H1 (cell line): ENCODE results near the gene S100P. TPM values are rescaled to one million over a fixed set of nuclear protein-coding genes. Genes with fewer than 3 reads are reported as not detected.

ENCODE experiments used
- CBX8 ChIP-seq: fragments of 300-800, 300-1000 bp; sonication (generic); IDR thresholded peaks from 2 replicates; pipeline ENCODE4 v1.7.1; 2016; ENCODE audit warnings: low read depth, low read length, borderline replicate concordance
- CEBPB ChIP-seq: IDR thresholded peaks from 2 replicates; pipeline ENCODE4 v1.6.1; 2012; ENCODE audit warnings: low read depth, low read length
- CREB1 ChIP-seq: IDR thresholded peaks from 2 replicates; pipeline ENCODE4 v1.6.1; 2012; ENCODE audit warnings: inconsistent platforms
- CTBP2 ChIP-seq: IDR thresholded peaks from 2 replicates; pipeline ENCODE4 v1.7.0; 2011; ENCODE audit warnings: borderline replicate concordance, mild to moderate bottlenecking, moderate library complexity, mixed read lengths, low read length; ENCODE audit not compliant: insufficient read depth, insufficient read length
- E2F6 ChIP-seq: IDR thresholded peaks from 2 replicates; pipeline ENCODE4 v1.6.1; 2012; ENCODE audit warnings: inconsistent platforms
- EGR1 ChIP-seq: IDR thresholded peaks from 2 replicates; pipeline ENCODE4 v1.6.1; 2011; ENCODE audit warnings: low read depth, low read length, borderline replicate concordance
- EZH2 ChIP-seq: fragments of 200-600 bp; sonication (generic); IDR thresholded peaks from 2 replicates; pipeline ENCODE4 v1.7.1; 2012; ENCODE audit warnings: low read depth, mild to moderate bottlenecking, moderate library complexity, low read length, inconsistent platforms; ENCODE audit not compliant: severe bottlenecking
- GABPA ChIP-seq: IDR thresholded peaks from 2 replicates; pipeline ENCODE4 v1.6.1; 2011; ENCODE audit warnings: mild to moderate bottlenecking, low read length, moderate library complexity, borderline replicate concordance; ENCODE audit not compliant: insufficient read depth
- HDAC2 ChIP-seq, 2 experiments: fragments of 300-600 bp in 1 of 2; sonication (generic) in 1 of 2; IDR thresholded peaks; 2 replicates each; pipeline ENCODE4 v1.6.1; 2011 to 2012; ENCODE audit warnings: low read depth in 2 of 2, low read length in 2 of 2, mild to moderate bottlenecking in 2 of 2, moderate library complexity in 2 of 2, borderline replicate concordance in 1 of 2, inconsistent platforms in 1 of 2
- KDM5A ChIP-seq: fragments of 200-600 bp; IDR thresholded peaks from 2 replicates; pipeline ENCODE4 v1.7.1; 2012; ENCODE audit warnings: mild to moderate bottlenecking, low read length, inconsistent platforms, mixed read lengths
- POLR2A ChIP-seq, 2 experiments: IDR thresholded peaks; 1 replicate in 1 of 2; 2 replicates in 1 of 2; pipeline ENCODE4 v1.6.1; 2011; ENCODE audit warnings: low read depth in 2 of 2, low read length in 2 of 2, mild to moderate bottlenecking in 2 of 2; ENCODE audit errors: control extremely low read depth in 1 of 2
- POLR2AphosphoS5 ChIP-seq: IDR thresholded peaks from 2 replicates; pipeline ENCODE4 v1.6.1; 2011; ENCODE audit warnings: low read depth, low read length
- POU5F1 ChIP-seq: IDR thresholded peaks from 2 replicates; pipeline ENCODE4 v1.6.1; 2011; ENCODE audit warnings: low read depth, mild to moderate bottlenecking, low read length, moderate library complexity
- RAD21 ChIP-seq, 2 experiments: IDR thresholded peaks in 1 of 2; conservative IDR thresholded peaks in 1 of 2; 2 replicates each; pipeline ENCODE4 v1.6.1; 2011; ENCODE audit warnings: low read depth in 2 of 2, low read length in 2 of 2, improper control_type of control experiment in 1 of 2, inconsistent platforms in 1 of 2, mild to moderate bottlenecking in 1 of 2, moderate library complexity in 1 of 2
- RNF2 ChIP-seq: fragments of 200-900, 300-1000 bp; sonication (generic); IDR thresholded peaks from 2 replicates; pipeline ENCODE4 v1.7.1; 2016; ENCODE audit warnings: borderline replicate concordance, low read depth, mild to moderate bottlenecking, antibody characterized with exemption, low read length; ENCODE audit not compliant: poor library complexity, severe bottlenecking; ENCODE audit errors: missing control alignments
- SP2 ChIP-seq: IDR thresholded peaks from 2 replicates; pipeline ENCODE4 v1.6.1; 2012; ENCODE audit warnings: mild to moderate bottlenecking, low read length, inconsistent platforms
- TAF7 ChIP-seq: optimal IDR thresholded peaks from 2 replicates; pipeline ENCODE3; 2011; ENCODE audit warnings: low read depth, mild to moderate bottlenecking, inconsistent platforms, low read length, moderate library complexity, borderline replicate concordance
- TCF12 ChIP-seq: IDR thresholded peaks from 2 replicates; pipeline ENCODE4 v1.6.1; 2011; ENCODE audit warnings: low read depth, mild to moderate bottlenecking, low read length
- TEAD4 ChIP-seq: IDR thresholded peaks from 2 replicates; pipeline ENCODE4 v1.6.1; 2012; ENCODE audit warnings: low read depth, low read length, inconsistent platforms, mixed read lengths
- YY1 ChIP-seq: IDR thresholded peaks from 2 replicates; pipeline ENCODE4 v1.6.1; 2011; ENCODE audit warnings: low read depth, mild to moderate bottlenecking, low read length
- ZNF274 ChIP-seq: IDR thresholded peaks from 2 replicates; pipeline ENCODE4 v1.7.0; 2012; ENCODE audit warnings: low read length, borderline replicate concordance; ENCODE audit errors: extremely low read depth
- polyA plus RNA-seq, 7 experiments: library from polyadenylated mRNA; depleted of rRNA in 3 of 7; stranded (reverse) in 5 of 7; unstranded in 2 of 7; fragments of >200 nt in 5 of 7; fragments of 200-250 nt in 2 of 7; gene quantifications; 1 replicate in 5 of 7; 2 replicates in 1 of 7; 4 replicates in 1 of 7; pipeline versions ENCODE4 v1.2.1 to v1.2.3, GENCODE V29; 2011 to 2013; ENCODE audit warnings: missing spikeins in 2 of 7, mixed read lengths in 2 of 7
- total RNA-seq: library from RNA; stranded (reverse); fragmentation: NEBNext Ultra II Directional; extraction: Animal tissue kit (Norgen Biotek cat#: 25700); gene quantifications from 2 replicates; pipeline ENCODE4 v1.2.1, GENCODE V29; 2021
- TF ChIP-seq, protein P1 (sequence below): IDR thresholded peaks from 2 replicates; pipeline ENCODE4 v1.6.1; 2012; ENCODE audit warnings: low read length, inconsistent platforms

The S100P gene
- total and polyA plus RNA-seq, 2 of the 8 experiments (the other 6 are each of a cell fraction or from before 2014, with no cell fraction given): not detected

DNA sequence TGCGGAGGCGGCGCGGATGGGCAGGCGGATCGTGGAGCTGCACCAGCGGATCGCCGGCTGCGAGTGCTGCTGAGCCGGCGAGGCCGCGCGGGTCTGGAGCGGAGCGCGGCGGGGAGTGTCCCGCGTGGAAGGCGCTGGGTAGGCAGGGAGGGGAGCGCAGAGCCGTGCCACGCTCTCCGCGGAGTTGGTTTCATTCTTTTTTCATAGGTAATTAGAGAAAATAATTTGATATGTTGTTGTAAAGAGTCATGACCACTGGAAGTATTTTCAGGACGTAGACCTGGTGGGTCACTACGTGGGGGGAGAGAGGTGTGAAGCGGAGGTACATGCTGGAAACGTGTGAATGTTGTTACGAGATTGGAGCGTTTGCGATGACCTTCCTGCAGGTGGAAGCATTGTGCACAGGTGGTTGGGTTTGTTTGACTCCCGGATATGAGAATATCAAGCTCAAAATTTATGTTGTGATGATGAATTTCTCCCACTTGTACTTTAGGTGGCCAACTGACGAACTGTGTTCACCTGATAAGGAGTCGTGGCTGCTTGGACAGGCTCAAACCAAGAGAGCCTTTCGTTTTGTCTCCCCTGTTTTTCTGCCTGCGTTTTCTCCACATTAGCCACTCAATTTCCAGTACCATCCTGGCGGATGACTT is 19.1 kb upstream of the S100P start (continued):
- TF ChIP-seq KDM5A: 0 out of 2 replicates have a peak, but pooled peaks have one; percentile 27
- TF ChIP-seq E2F6: peak; percentile 79
- TF ChIP-seq CEBPB: no peak
- no peak for TF ChIP-seq POLR2A (IDR thresholded peaks at IDR 0.05; ENCODE audit: control extremely low read depth in 1 of 2, low read depth in 2 of 2, low read length in 2 of 2)
- TF ChIP-seq RAD21 (IDR thresholded peaks at IDR 0.05 in 1 of 2, conservative IDR thresholded peaks at IDR 0.05 in 1 of 2; ENCODE audit: low read depth in 2 of 2, low read length in 2 of 2): peak; percentile 41 to 46; a peak in 3 of 4 replicates
- no peak for TF ChIP-seq TEAD4
- no peak for TF ChIP-seq CBX8
- TF ChIP-seq ZNF274: no peak
- no peak for TF ChIP-seq CTBP2
- no peak for TF ChIP-seq RNF2
- TF ChIP-seq, protein P1, sequence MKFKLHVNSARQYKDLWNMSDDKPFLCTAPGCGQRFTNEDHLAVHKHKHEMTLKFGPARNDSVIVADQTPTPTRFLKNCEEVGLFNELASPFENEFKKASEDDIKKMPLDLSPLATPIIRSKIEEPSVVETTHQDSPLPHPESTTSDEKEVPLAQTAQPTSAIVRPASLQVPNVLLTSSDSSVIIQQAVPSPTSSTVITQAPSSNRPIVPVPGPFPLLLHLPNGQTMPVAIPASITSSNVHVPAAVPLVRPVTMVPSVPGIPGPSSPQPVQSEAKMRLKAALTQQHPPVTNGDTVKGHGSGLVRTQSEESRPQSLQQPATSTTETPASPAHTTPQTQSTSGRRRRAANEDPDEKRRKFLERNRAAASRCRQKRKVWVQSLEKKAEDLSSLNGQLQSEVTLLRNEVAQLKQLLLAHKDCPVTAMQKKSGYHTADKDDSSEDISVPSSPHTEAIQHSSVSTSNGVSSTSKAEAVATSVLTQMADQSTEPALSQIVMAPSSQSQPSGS: no peak
- TF ChIP-seq EGR1: no peak
- TF ChIP-seq CREB1: 0 out of 2 replicates have a peak, but pooled peaks have one; percentile 31
- no peak for TF ChIP-seq POU5F1
- no peak for TF ChIP-seq TAF7
- TF ChIP-seq EZH2: no peak
- 0 out of 4 replicates have a peak, but pooled peaks of 1 of the 2 experiments have one; percentile 27 for TF ChIP-seq HDAC2 (IDR thresholded peaks at IDR 0.05; ENCODE audit: borderline replicate concordance in 1 of 2, low read depth in 2 of 2, low read length in 2 of 2)
- TF ChIP-seq POLR2AphosphoS5: no peak
- TF ChIP-seq GABPA: no peak
- TF ChIP-seq SP2: no peak
- TF ChIP-seq TCF12: no peak
- TF ChIP-seq YY1: no peak
